ENCODE results near the gene BANF2.

The BANF2 gene

GRCh38 chr20:17710379-17711266, 10.9 kb downstream of the BANF2 start:
- peak; percentile 39 for DNase-seq

- DNase-seq: no peak
Observed at GRCh38 chr20:17711267-17711627, 11.5 kb downstream of the BANF2 start.

GRCh38 chr20:17712201-17712600, 12.4 kb downstream of the BANF2 start:
- no peak for DNase-seq

- no peak for DNase-seq
Observed at GRCh38 chr20:17712708-17713107, 12.9 kb downstream of the BANF2 start.

- no peak for DNase-seq
Observed at GRCh38 chr20:17714597-17714996, 14.8 kb downstream of the BANF2 start.

GRCh38 chr20:17715075-17715474, 15.3 kb downstream of the BANF2 start:
- DNase-seq: no peak

- no peak for DNase-seq
Observed at GRCh38 chr20:17716331-17716730, 16.6 kb downstream of the BANF2 start.

GRCh38 chr20:17720755-17721154, 21.0 kb downstream of the BANF2 start:
- DNase-seq: no peak

GRCh38 chr20:17721802-17722486, 22.2 kb downstream of the BANF2 start:
- DNase-seq: peak; percentile 51

- DNase-seq: no peak
Observed at GRCh38 chr20:17722493-17723300, 22.9 kb downstream of the BANF2 start.

- no peak for DNase-seq
Observed at GRCh38 chr20:17723301-17723691, 23.5 kb downstream of the BANF2 start.

GRCh38 chr20:17725094-17725835, 25.5 kb downstream of the BANF2 start:
- DNase-seq: no peak

GRCh38 chr20:17726902-17727301, 27.1 kb downstream of the BANF2 start:
- DNase-seq: no peak

- no peak for DNase-seq
Observed at GRCh38 chr20:17727351-17727750, 27.6 kb downstream of the BANF2 start.

GRCh38 chr20:17728074-17728473, 28.3 kb downstream of the BANF2 start:
- no peak for DNase-seq

- DNase-seq: no peak
Observed at GRCh38 chr20:17730071-17730470, 30.3 kb downstream of the BANF2 start.

- DNase-seq: no peak
Observed at GRCh38 chr20:17731233-17731632, 31.5 kb downstream of the BANF2 start.

- DNase-seq: no peak
Observed at GRCh38 chr20:17732907-17733521, 33.2 kb downstream of the BANF2 start.

- no peak for DNase-seq
Observed at GRCh38 chr20:17733767-17734304, 34.1 kb downstream of the BANF2 start.

- DNase-seq: no peak
Observed at GRCh38 chr20:17734374-17734773, 34.6 kb downstream of the BANF2 start.

GRCh38 chr20:17735206-17735804, 35.5 kb downstream of the BANF2 start:
- no peak for DNase-seq

All from hematopoietic multipotent progenitor cell treated with erythropoietin and hydrocortisone succinate and interleukin-3 and kit ligand, for 4 days (in vitro differentiated cells).